ENCODE measurements around the gene LIN28A.

LIN28A gene

GRCh38 chr1:26401891-26402290 lies 8.7 kb upstream of the LIN28A start:
- peaks cover 2% of the 10 kb centered on the region for H3K27me3 ChIP-seq (ENCODE audit: insufficient read depth, poor library complexity, severe bottlenecking)
- DNase-seq (ENCODE audit: low read depth in 1 of 2, low spot score in 1 of 2): no peak
- TF ChIP-seq POLR2AphosphoS5 (IDR thresholded peaks at IDR 0.05; ENCODE audit: low read depth) (no peak), GABPA (IDR thresholded peaks at IDR 0.05; ENCODE audit: low read depth) (no peak), CTCF (IDR thresholded peaks at IDR 0.05; ENCODE audit: insufficient read depth, low read length) (no peak), REST (IDR thresholded peaks at IDR 0.05; ENCODE audit: insufficient replicate concordance, low read depth) (no peak), SPI1 (IDR thresholded peaks at IDR 0.05; ENCODE audit: borderline replicate concordance, low read depth) (no peak)
- no peak overlapping the region for H3K4me3 ChIP-seq (replicated peaks; ENCODE audit: insufficient read depth, low read length)
- H3K27ac ChIP-seq (replicated peaks): no peak overlapping the region

GRCh38 chr1:26403656-26404055 lies 7.0 kb upstream of the LIN28A start:
- DNase-seq (ENCODE audit: low read depth in 1 of 2, low spot score in 1 of 2): no peak
- Histone ChIP-seq H3K27ac (replicated peaks) (no peak overlapping the region), H3K4me3 (replicated peaks; ENCODE audit: insufficient read depth, low read length) (no peak overlapping the region), H3K27me3 (ENCODE audit: insufficient read depth, poor library complexity, severe bottlenecking) (peaks cover 2% of the 10 kb centered on the region)
- TF ChIP-seq CTCF (IDR thresholded peaks at IDR 0.05; ENCODE audit: insufficient read depth, low read length) (no peak), POLR2AphosphoS5 (IDR thresholded peaks at IDR 0.05; ENCODE audit: low read depth) (no peak), SPI1 (IDR thresholded peaks at IDR 0.05; ENCODE audit: borderline replicate concordance, low read depth) (no peak), REST (IDR thresholded peaks at IDR 0.05; ENCODE audit: insufficient replicate concordance, low read depth) (no peak), GABPA (IDR thresholded peaks at IDR 0.05; ENCODE audit: low read depth) (no peak)

GRCh38 chr1:26404641-26405040 lies 6.0 kb upstream of the LIN28A start:
- no peak overlapping the region for H3K4me3 ChIP-seq (replicated peaks; ENCODE audit: insufficient read depth, low read length)
- DNase-seq (ENCODE audit: low read depth in 1 of 2, low spot score in 1 of 2): no peak
- TF ChIP-seq CTCF (IDR thresholded peaks at IDR 0.05; ENCODE audit: insufficient read depth, low read length) (no peak), POLR2AphosphoS5 (IDR thresholded peaks at IDR 0.05; ENCODE audit: low read depth) (no peak), GABPA (IDR thresholded peaks at IDR 0.05; ENCODE audit: low read depth) (no peak), SPI1 (IDR thresholded peaks at IDR 0.05; ENCODE audit: borderline replicate concordance, low read depth) (no peak), REST (IDR thresholded peaks at IDR 0.05; ENCODE audit: insufficient replicate concordance, low read depth) (no peak)
- peaks cover 8% of the 10 kb centered on the region for H3K27me3 ChIP-seq (ENCODE audit: insufficient read depth, poor library complexity, severe bottlenecking)
- no peak overlapping the region for H3K27ac ChIP-seq (replicated peaks)
